ENCODE data around the gene TNFRSF17.

DNA sequence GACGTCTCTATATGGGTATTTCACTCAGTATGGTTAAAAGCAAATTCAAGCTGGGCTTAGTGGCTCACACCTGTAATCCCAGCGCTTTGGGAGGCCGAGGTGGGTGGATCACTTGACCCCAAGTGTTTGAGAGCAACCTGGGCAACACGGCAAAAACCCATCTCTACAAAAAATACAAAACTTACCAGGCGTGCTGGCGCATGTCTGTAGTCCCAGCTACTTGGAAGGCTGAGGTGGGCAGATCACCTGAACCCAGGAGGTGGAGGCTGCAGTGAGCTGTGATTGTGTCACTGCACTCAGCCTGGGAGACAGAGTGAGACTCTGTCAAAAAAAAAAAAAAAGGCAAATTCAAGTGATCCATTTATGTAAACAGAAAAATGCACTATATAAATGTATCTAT, 1.3 kb upstream of the TNFRSF17 start:
- TF ChIP-seq, protein P1, sequence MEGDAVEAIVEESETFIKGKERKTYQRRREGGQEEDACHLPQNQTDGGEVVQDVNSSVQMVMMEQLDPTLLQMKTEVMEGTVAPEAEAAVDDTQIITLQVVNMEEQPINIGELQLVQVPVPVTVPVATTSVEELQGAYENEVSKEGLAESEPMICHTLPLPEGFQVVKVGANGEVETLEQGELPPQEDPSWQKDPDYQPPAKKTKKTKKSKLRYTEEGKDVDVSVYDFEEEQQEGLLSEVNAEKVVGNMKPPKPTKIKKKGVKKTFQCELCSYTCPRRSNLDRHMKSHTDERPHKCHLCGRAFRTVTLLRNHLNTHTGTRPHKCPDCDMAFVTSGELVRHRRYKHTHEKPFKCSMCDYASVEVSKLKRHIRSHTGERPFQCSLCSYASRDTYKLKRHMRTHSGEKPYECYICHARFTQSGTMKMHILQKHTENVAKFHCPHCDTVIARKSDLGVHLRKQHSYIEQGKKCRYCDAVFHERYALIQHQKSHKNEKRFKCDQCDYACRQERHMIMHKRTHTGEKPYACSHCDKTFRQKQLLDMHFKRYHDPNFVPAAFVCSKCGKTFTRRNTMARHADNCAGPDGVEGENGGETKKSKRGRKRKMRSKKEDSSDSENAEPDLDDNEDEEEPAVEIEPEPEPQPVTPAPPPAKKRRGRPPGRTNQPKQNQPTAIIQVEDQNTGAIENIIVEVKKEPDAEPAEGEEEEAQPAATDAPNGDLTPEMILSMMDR (conservative IDR thresholded peaks at IDR 0.05 in 1 of 2, IDR thresholded peaks at IDR 0.05 in 1 of 2; ENCODE audit: low read depth in 1 of 2, low read length in 2 of 2): no peak
- no peak for TF ChIP-seq EZH2 (IDR thresholded peaks at IDR 0.05; ENCODE audit: low read length, missing control alignments)

Measured in fibroblast of lung (primary cell).